Neutrophil (primary cell): ENCODE results near the gene IP6K1.

Experiments
- H3K27ac ChIP-seq: fragments of 200-600 bp; sonication (generic); 2 replicates; pipeline ENCODE4 v1.5.1; 2016; ENCODE audit warnings: mild to moderate bottlenecking, moderate library complexity
- H3K27me3 ChIP-seq: fragments of 200-600 bp; sonication (generic); 2 replicates; pipeline ENCODE4 v1.6.0; 2016; ENCODE audit warnings: mild to moderate bottlenecking
- H3K36me3 ChIP-seq: fragments of 200-600 bp; sonication (generic); 2 replicates; pipeline ENCODE4 v1.5.1; 2017
- H3K4me1 ChIP-seq, 2 experiments: fragments of 200-600 bp in 1 of 2; sonication (generic) in 1 of 2; 1 replicate in 1 of 2; 2 replicates in 1 of 2; pipeline versions ENCODE4 v1.5.1 to v1.6.1; 2013 to 2016; ENCODE audit warnings: low read depth in 1 of 2, low read length in 1 of 2, mild to moderate bottlenecking in 1 of 2, moderate library complexity in 1 of 2; ENCODE audit not compliant: control insufficient read depth in 1 of 2, insufficient read depth in 1 of 2
- H3K4me3 ChIP-seq, 2 experiments: fragments of 200-600 bp in 1 of 2; sonication (generic) in 1 of 2; 1 replicate in 1 of 2; 2 replicates in 1 of 2; pipeline ENCODE4 v1.5.1; 2013 to 2016; ENCODE audit warnings: low read depth in 1 of 2, low read length in 1 of 2, mild to moderate bottlenecking in 1 of 2, moderate library complexity in 1 of 2
- H3K9me3 ChIP-seq: fragments of 200-600 bp; sonication (generic); 2 replicates; pipeline ENCODE4 v1.5.1; 2016
- CTCF ChIP-seq: fragments of 200-600 bp; sonication (generic); IDR thresholded peaks from 2 replicates; pipeline ENCODE4 v1.5.1; 2016; ENCODE audit warnings: antibody characterized with exemption

The IP6K1 gene

GRCh38 chr3:49812916-49813496 lies 26.7 kb upstream of the IP6K1 start:
- Histone ChIP-seq H3K4me1 (peaks cover 23 to 24% of the 10 kb centered on the region in 2 experiments), H3K27ac (peak overlapping the region; percentile 88), H3K9me3 (no peaks in the 10 kb centered on the region), H3K27me3 (no peaks in the 10 kb centered on the region), H3K4me3 (peak overlapping the region; percentile 61 to 70), H3K36me3 (peaks cover 42% of the 10 kb centered on the region)
- TF ChIP-seq CTCF = no peak

GRCh38 chr3:49807431-49808114 lies 21.2 kb upstream of the IP6K1 start:
- peaks cover 9% of the 10 kb centered on the region for H3K27me3 ChIP-seq
- H3K36me3 ChIP-seq = peaks cover 61% of the 10 kb centered on the region
- no peak overlapping the region for H3K4me3 ChIP-seq
- H3K9me3 ChIP-seq = no peaks in the 10 kb centered on the region
- TF ChIP-seq CTCF = no peak
- H3K4me1 ChIP-seq = peaks cover 47 to 54% of the 10 kb centered on the region in 2 experiments
- H3K27ac ChIP-seq = no peak overlapping the region

- Histone ChIP-seq H3K27me3 (peaks cover 15% of the 10 kb centered on the region), H3K4me3 (no peak overlapping the region), H3K27ac (no peak overlapping the region), H3K36me3 (peaks cover 54% of the 10 kb centered on the region), H3K4me1 (peaks cover 46 to 55% of the 10 kb centered on the region in 2 experiments), H3K9me3 (no peaks in the 10 kb centered on the region)
- no peak for TF ChIP-seq CTCF
Measured at GRCh38 chr3:49806850-49807249, 20.5 kb upstream of the IP6K1 start.

- no peak for TF ChIP-seq CTCF
- Histone ChIP-seq H3K4me1 (peaks cover 48 to 55% of the 10 kb centered on the region in 2 experiments), H3K36me3 (peaks cover 46% of the 10 kb centered on the region), H3K9me3 (no peaks in the 10 kb centered on the region), H3K4me3 (no peak overlapping the region), H3K27ac (peak overlapping the region; percentile 10), H3K27me3 (peaks cover 23% of the 10 kb centered on the region)
Measured at GRCh38 chr3:49805897-49806701, 19.8 kb upstream of the IP6K1 start.

- H3K9me3 ChIP-seq = no peaks in the 10 kb centered on the region
- TF ChIP-seq CTCF = no peak
- no peak overlapping the region for H3K27ac ChIP-seq
- H3K27me3 ChIP-seq = peaks cover 25% of the 10 kb centered on the region
- H3K36me3 ChIP-seq = peaks cover 39% of the 10 kb centered on the region
- no peak overlapping the region for H3K4me3 ChIP-seq
- H3K4me1 ChIP-seq = peaks cover 48 to 55% of the 10 kb centered on the region in 2 experiments
Measured at GRCh38 chr3:49805367-49805782, 19.0 kb upstream of the IP6K1 start.
